Suprapubic skin (tissue), 4 donors: ENCODE data around the gene DDX41. TPM values are rescaled to one million over a fixed set of nuclear protein-coding genes. Genes with fewer than 3 reads are reported as not detected.

Experiments used
- DNase-seq, 2 donors: peaks; one replicate each; pipeline ENCODE4 v3.0.0-alpha.2; 2019; ENCODE audit warnings: low spot score in 2 of 2
- H3K27ac ChIP-seq: fragments of 200-600 bp; sonication (generic); one replicate; pipeline ENCODE4 v1.5.1; 2019
- H3K27me3 ChIP-seq: fragments of 200-600 bp; sonication (generic); one replicate; pipeline ENCODE4 v1.5.1; 2019
- H3K36me3 ChIP-seq: fragments of 200-600 bp; sonication (generic); one replicate; pipeline ENCODE4 v1.5.1; 2019
- H3K4me1 ChIP-seq: fragments of 200-600 bp; sonication (generic); one replicate; pipeline ENCODE4 v1.5.1; 2019
- H3K4me3 ChIP-seq: fragments of 200-600 bp; sonication (generic); one replicate; pipeline ENCODE4 v1.5.1; 2019; ENCODE audit warnings: mild to moderate bottlenecking
- H3K9me3 ChIP-seq: fragments of 200-600 bp; sonication (generic); one replicate; pipeline ENCODE4 v1.5.1; 2019
- CTCF ChIP-seq, 2 donors: fragments of 200-600 bp in 1 of 2; fragments of 450-650 bp in 1 of 2; sonication (generic) in 1 of 2; IDR thresholded peaks; one replicate each; pipeline ENCODE4 v1.5.1; 2016 to 2019; ENCODE audit warnings: antibody characterized with exemption in 2 of 2, mild to moderate bottlenecking in 1 of 2, moderate library complexity in 1 of 2
- EP300 ChIP-seq: sonication (generic); formaldehyde crosslinking; IDR thresholded peaks from one replicate; pipeline ENCODE4 v1.6.1; 2017; ENCODE audit warnings: antibody characterized with exemption
- POLR2A ChIP-seq, 2 donors: fragments of 450-650 bp; IDR thresholded peaks; one replicate each; pipeline ENCODE4 v1.6.1; 2017; ENCODE audit warnings: antibody characterized with exemption in 2 of 2, mild to moderate bottlenecking in 2 of 2, moderate library complexity in 2 of 2
- POLR2AphosphoS5 ChIP-seq, 3 donors: sonication (generic); formaldehyde crosslinking; IDR thresholded peaks; one replicate each; pipeline ENCODE4 v1.6.1; 2017; ENCODE audit warnings: antibody characterized with exemption in 3 of 3
- WGBS: methylation state at CpG from one replicate; pipeline ENCODE4 v1.1.5; 2018; 5-methylcytosine and 5-hydroxymethylcytosine counted together
- total RNA-seq, 4 donors: library from RNA; depleted of rRNA; stranded (reverse); fragments of >200 nt; gene quantifications; one replicate each; pipeline ENCODE4 v1.1.0, GENCODE V29; 2016

Gene DDX41
- total RNA-seq, 4 donors from 2014 or later: 83.8 to 148 (median 103) TPM

DNA sequence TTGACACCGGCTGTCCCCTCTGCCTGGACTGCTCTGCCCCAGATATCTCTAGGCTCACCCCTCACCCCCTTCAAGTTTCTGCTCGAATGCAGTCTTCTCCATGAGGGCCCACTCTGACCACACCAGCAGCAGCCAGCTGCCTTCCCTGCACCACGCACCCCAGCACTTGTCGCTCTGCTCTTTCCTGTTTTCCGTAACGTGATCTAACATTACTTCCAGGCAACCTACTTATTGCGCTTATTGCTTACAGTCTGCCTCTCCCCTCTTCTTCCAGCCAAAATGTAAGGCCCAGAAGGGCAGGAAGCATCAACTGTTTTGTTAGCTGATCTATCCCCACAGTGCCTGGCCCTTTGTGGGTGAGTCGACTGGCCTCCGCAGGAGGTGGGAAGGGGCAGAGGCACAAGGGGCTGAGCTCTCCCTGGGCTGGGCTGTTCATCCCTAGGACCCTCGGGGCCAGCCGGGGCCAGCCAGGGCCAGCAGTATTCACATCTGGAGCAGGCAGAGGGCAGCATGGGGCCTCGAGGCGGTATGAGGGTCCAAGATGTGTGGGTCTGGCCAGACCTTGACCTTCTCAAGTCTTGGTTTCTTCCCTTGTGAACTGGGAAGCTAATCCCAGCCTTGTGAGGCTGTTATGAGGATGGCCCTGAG lies 31.7 kb downstream of the DDX41 start:
- Histone ChIP-seq H3K9me3 (no peaks in the 10 kb centered on the region), H3K27ac (no peak overlapping the region), H3K36me3 (peaks cover 44% of the 10 kb centered on the region), H3K4me1 (no peaks in the 10 kb centered on the region), H3K27me3 (no peaks in the 10 kb centered on the region), H3K4me3 (no peak overlapping the region)
- WGBS: 80% methylated on average over 11 of the region's 13 CpGs
- no peak for DNase-seq
- no peak for TF ChIP-seq POLR2AphosphoS5 (IDR thresholded peaks at IDR 0.05)
- TF ChIP-seq CTCF (IDR thresholded peaks at IDR 0.05): no peak
- TF ChIP-seq POLR2A (IDR thresholded peaks at IDR 0.05): no peak
- no peak for TF ChIP-seq EP300

GRCh38 chr5:177483994-177484901 lies 32.5 kb downstream of the DDX41 start:
- DNase-seq: no peak
- Histone ChIP-seq H3K27ac (no peak overlapping the region), H3K4me3 (no peak overlapping the region), H3K9me3 (no peaks in the 10 kb centered on the region), H3K27me3 (no peaks in the 10 kb centered on the region), H3K36me3 (peaks cover 36% of the 10 kb centered on the region), H3K4me1 (peaks cover 5% of the 10 kb centered on the region)
- no peak for TF ChIP-seq POLR2AphosphoS5 (IDR thresholded peaks at IDR 0.05)
- no peak for TF ChIP-seq POLR2A (IDR thresholded peaks at IDR 0.05)
- 88% methylated on average over 20 of the region's 22 CpGs for WGBS

GRCh38 chr5:177483042-177483441 lies 33.7 kb downstream of the DDX41 start:
- no peaks in the 10 kb centered on the region for H3K9me3 ChIP-seq
- H3K27ac ChIP-seq: no peak overlapping the region
- DNase-seq: no peak
- 98% methylated on average over 8 of the region's 9 CpGs for WGBS
- no peak for TF ChIP-seq CTCF (IDR thresholded peaks at IDR 0.05)
- TF ChIP-seq POLR2AphosphoS5 (IDR thresholded peaks at IDR 0.05): no peak
- TF ChIP-seq POLR2A (IDR thresholded peaks at IDR 0.05): no peak
- no peak for TF ChIP-seq EP300
- H3K4me1 ChIP-seq: peaks cover 14% of the 10 kb centered on the region
- H3K27me3 ChIP-seq: no peaks in the 10 kb centered on the region
- no peak overlapping the region for H3K4me3 ChIP-seq
- peaks cover 25% of the 10 kb centered on the region for H3K36me3 ChIP-seq

DNA sequence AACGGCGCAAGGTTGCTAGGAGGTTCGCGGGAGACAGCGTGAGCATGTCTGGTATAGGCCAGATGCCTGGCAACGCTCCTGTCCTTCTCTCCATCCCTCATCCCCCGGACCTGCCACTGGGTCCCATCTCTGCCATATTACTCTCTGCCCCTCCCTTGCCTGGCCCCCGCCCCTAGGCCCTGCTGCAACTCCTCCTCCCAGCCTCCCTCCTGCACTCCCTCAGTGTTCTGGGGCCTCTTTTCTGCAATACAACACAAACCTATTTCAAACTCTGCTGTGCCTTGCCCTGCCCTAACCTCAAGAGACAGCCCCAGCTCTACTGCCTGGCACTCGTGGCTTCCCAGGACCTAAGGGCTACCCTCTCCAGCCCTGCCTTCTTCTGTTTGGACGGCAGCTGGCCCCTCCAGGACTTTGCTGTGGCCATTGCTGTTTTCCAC lies 34.4 kb downstream of the DDX41 start:
- no peak for DNase-seq
- no peak overlapping the region for H3K27ac ChIP-seq
- no peak overlapping the region for H3K4me3 ChIP-seq
- H3K4me1 ChIP-seq: peaks cover 14% of the 10 kb centered on the region
- peaks cover 19% of the 10 kb centered on the region for H3K36me3 ChIP-seq
- 88% methylated on average over 10 of the region's 10 CpGs for WGBS
- no peaks in the 10 kb centered on the region for H3K27me3 ChIP-seq
- no peak for TF ChIP-seq CTCF (IDR thresholded peaks at IDR 0.05)
- TF ChIP-seq POLR2A (IDR thresholded peaks at IDR 0.05): no peak
- no peak for TF ChIP-seq POLR2AphosphoS5 (IDR thresholded peaks at IDR 0.05)
- no peak for TF ChIP-seq EP300
- H3K9me3 ChIP-seq: no peaks in the 10 kb centered on the region

DNA sequence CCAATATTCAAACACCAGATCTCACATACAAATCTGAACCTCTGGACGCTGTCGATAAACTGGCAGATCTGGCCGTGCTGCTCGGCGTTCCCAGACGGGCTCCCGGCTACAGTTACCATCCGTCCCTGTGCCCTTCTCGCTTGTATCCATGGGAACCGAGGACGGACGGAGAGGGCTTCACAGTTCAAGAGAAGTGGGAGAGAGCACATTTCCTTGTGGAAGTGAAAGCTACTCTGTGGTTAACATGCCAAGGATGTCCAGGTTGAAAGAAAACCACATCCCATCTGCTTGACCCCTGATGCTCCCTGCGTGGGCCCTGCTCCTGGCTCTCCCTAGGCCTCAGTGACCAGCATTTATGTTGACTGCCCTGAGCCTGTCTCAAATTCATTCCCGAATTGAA lies 37.0 kb downstream of the DDX41 start:
- peak overlapping the region; percentile 50 for H3K27ac ChIP-seq
- TF ChIP-seq POLR2AphosphoS5 (IDR thresholded peaks at IDR 0.05): no peak
- no peak for TF ChIP-seq EP300
- no peak for TF ChIP-seq POLR2A (IDR thresholded peaks at IDR 0.05)
- no peak for TF ChIP-seq CTCF (IDR thresholded peaks at IDR 0.05)
- H3K4me3 ChIP-seq: no peak overlapping the region
- DNase-seq: no peak
- no peaks in the 10 kb centered on the region for H3K36me3 ChIP-seq
- H3K4me1 ChIP-seq: peaks cover 23% of the 10 kb centered on the region
- no peaks in the 10 kb centered on the region for H3K9me3 ChIP-seq
- H3K27me3 ChIP-seq: no peaks in the 10 kb centered on the region
- WGBS: 31% methylated on average over 14 of the region's 14 CpGs
